HG02610 (cell line): ENCODE measurements around the gene KLHL7.
"Not testable (repeated sequence)": the region's sequence is repeated elsewhere in the genome, so short reads cannot be mapped to it uniquely, and the experiment has no call there.

Experiments
- ATAC-seq: cut with Tn5 transposase; IDR thresholded peaks from one replicate; pipeline ENCODE4 v1.9.1; 2021; ENCODE audit warnings: mild to moderate bottlenecking, moderate library complexity; ENCODE audit not compliant: unreplicated experiment

KLHL7 gene

GRCh38 chr7:23106823-23107663 lies 1.5 kb downstream of the KLHL7 start:
- ATAC-seq: no peak

DNA sequence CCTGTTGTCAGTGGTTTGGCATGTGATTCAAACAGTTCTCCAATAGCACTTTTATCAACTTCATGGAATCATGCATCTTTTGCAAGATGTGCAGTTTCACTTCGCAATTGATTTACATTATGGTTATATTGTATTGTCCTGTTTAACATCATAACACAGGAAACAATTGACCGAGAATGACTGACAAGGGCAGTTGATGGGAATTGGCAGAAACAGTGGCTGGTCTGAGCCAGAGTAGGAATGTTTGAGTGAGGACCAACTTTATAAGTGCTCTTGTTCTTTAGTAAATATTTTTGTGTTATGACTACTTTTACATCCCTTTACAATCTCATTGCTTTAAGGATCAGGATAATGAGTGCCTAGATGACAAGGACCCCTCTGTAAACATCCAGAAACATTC lies 2.2 kb downstream of the KLHL7 start:
- ATAC-seq: no peak

- no peak for ATAC-seq
Measured at GRCh38 chr7:23108995-23109394, 3.4 kb downstream of the KLHL7 start.

DNA sequence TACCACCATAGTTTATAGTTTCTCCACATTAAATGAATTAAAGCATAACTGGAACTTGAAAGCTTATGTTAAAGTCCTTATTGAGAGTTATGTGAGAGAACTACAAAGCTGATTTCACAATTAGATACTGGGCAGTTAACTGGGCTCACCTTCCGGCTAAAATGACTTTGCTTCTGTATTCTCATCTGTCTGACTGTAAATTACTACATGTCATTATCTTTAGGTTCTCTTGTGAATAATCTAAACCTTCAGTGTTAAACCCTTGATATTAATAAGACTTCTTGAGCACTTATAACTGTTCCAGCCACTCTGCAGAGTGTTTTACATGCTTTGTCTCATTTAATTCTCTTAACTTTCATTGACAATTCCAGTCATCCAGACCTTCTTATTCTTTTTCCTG lies 3.9 kb downstream of the KLHL7 start:
- no peak for ATAC-seq

GRCh38 chr7:23114896-23115295 lies 9.3 kb downstream of the KLHL7 start:
- no peak for ATAC-seq

- no peak for ATAC-seq
Measured at GRCh38 chr7:23115991-23116390, 10.4 kb downstream of the KLHL7 start.

DNA sequence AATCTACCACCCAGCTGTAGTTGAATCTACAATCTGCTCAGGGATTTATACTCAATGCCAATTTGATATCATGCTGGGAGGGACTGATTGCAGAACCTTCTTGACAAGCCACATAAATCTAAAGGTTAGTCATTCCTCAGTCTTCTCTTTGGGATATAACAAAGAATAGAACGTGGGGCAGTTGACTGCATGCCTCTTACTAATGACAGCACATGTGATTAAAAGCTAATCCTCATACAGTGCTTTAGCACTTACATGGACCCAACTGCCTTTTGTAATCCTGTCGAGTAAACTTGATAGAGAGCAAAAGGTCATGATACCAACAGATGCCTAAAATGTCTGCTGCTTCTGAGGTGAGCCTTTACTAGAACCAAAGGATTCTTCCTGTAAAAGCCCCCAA lies 12.3 kb downstream of the KLHL7 start:
- ATAC-seq: no peak

DNA sequence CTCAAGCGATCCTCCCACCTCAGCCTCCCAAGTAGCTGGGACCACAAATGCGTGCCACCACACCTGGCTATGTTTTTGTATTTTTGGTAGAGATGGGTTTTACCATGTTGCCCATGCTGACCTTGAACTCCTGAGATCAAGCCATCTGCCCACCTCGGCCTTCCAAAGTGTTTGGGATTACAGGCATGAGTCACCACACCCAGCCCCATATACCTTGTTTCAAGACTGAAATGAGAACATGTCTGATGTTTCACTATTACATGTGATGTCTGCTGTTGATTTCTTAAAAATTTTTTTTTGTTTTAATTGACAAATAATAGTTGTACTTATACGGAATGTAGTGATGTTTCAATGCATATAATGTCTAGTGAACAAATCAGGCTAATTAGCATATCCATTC lies 14.5 kb downstream of the KLHL7 start:
- ATAC-seq: no peak

- no peak for ATAC-seq
Measured at GRCh38 chr7:23121165-23121564, 15.6 kb downstream of the KLHL7 start.

- no peak for ATAC-seq
Measured at GRCh38 chr7:23123007-23123406, 17.4 kb downstream of the KLHL7 start.

DNA sequence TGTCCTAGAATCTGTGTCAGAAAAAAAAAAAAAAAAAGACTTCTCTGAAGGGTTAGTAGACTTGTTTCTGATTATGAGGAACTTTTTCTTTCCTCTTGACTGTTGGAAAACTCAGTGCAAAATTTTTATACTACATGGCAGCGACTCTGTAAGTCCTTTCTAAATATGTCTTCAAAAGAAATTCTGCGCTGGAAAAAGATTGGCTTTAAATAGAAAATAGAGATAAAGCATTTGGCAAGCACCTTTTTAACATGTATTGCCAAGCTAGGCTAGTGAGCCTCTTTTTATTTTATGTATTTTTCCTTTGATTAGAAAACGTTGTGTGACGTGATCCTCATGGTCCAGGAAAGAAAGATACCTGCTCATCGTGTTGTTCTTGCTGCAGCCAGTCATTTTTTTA lies 17.9 kb downstream of the KLHL7 start:
- no peak for ATAC-seq

DNA sequence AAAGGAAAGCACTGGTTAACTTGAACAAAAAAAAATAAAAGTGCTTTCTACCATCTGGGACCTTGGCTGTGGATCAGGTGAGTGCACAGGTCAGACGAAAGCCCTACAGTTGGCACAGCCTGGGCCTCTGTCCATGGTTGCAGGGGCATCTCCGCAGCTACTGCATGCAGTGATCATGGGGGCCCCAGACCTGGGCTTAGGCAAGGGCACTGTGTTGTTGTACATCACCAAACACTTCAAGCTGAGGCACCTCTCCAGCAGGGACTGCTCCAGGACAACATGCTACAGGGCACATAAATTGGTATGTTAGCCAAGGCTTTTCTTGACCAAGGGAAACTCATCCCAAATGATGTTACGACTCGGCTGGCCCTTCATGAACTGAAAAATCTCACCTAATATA lies 23.5 kb downstream of the KLHL7 start:
- ATAC-seq: no peak

- ATAC-seq: not testable (repeated sequence)
Measured at GRCh38 chr7:23131799-23132198, 26.2 kb downstream of the KLHL7 start.

DNA sequence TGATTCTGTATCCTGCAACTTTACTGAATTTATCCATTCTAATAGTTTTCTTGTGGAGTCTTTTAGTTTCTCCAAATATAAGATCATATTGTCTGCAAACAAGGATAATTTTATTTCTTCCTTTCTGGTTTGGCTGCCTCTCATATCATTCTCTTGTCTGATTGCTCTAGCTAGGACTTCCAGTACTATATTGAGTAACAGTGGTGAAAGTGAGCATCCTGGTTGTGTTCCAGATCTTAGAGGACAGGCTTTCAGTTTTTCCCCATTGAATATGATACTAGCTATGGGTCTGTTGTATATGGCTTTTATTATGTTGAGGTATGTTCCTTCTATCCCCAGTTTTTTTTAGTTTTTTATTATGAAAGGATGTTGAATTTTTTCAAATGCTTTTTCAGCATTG lies 28.2 kb downstream of the KLHL7 start:
- ATAC-seq: no peak

GRCh38 chr7:23135755-23136154 lies 30.2 kb downstream of the KLHL7 start:
- ATAC-seq: no peak

DNA sequence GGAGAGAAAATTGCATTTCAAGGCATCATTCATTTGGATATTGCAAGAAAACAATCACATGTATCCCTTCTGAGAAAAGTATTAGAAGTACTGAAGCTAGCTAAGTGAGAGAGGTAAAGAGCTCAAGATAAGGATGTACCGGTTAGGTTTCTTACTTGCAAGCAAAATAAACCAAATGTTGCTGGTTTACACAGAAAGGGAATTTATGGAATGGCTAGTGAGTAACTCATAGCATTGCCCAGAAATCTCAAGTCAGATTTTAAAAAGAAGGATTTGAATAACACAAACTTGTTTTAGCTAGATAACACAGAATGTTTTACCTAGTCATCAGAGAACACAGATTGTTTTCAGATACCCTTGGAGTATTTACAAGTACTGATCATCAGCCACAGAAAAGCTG lies 30.6 kb downstream of the KLHL7 start:
- ATAC-seq: no peak

DNA sequence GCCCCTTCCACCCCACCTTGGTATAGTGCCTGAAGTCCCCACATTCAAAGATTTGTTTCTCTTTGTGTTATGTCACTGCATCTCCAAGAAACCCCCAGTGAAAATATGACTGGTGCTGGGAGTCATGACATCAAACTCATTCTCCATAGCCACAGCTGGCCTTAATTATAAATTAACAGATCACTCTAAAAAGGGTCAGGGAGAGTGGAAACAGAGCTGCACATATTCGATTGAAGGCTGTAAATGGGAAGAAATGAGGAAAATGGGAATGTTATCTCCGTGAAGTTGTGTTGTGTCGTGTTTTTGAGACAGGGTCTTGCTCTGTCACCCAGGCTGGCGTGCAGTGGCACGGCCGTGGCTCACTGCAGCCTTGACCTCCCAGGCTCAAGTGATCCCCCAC lies 52.1 kb downstream of the KLHL7 start:
- no peak for ATAC-seq

DNA sequence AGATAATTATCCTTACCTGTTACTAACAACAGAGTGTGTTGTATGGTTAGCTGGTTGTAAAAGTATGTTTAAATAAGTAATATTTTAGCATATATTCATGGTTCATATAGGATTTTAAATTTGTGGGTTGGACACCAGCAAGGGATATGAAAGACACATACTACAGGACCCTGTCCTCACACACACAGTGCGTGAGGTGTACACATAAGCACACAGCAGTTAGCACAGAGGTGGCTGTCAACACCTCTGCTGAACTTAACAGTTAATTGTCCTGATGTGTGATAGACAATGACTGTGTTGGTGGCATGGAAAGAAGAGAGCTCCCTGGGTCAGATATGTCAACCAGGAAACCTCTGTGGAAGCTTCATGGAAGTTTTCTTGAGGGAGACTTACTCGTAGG lies 53.0 kb downstream of the KLHL7 start:
- ATAC-seq: no peak

DNA sequence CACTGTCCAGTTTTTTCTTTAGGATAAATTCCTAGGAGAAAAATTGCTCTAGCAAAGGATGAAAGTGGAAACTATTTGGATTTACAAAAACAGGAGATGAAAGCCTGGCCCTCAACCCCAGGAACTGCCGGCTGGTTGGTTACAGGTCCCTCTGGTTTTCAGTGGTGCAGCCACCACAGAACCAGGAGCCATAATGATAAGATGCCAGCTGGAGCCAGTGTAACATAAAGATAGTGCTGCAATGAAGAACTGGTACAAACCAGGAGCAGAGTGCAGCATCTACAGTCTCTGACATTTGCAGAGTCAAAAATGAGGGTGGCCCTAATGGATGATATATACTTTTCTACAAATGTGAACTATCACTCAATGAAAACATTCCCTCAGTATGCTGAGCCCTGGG lies 55.9 kb downstream of the KLHL7 start:
- ATAC-seq: no peak

DNA sequence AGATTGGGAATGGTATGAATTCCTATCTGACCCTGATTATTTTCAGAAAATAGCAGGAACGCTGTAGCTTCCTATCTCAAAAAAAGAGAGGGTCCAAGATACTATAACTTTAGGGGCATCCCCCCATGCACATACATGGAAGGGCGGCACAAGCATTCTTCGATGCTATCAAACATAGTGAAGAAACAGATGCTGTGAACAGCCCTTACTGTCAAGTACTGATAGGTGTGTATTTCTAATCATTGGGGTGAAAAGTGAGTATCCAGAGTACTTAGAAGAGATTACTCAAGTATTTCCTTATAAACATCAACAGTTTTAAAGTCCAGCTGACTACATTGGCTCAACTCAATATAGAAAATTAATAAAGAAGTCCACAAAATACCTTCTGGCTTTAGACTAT lies 59.3 kb downstream of the KLHL7 start:
- ATAC-seq: no peak

- ATAC-seq: no peak
Measured at GRCh38 chr7:23165316-23165715, 59.7 kb downstream of the KLHL7 start.

- no peak for ATAC-seq
Measured at GRCh38 chr7:23167691-23168090, 62.1 kb downstream of the KLHL7 start.
